AG09319 (cell line): ENCODE results near the gene PLCB1.

Experiments used
- DNase-seq: peaks from one replicate; pipeline ENCODE4 v3.0.0-alpha.2; 2010; ENCODE audit warnings: low read depth; ENCODE audit errors: extremely low read depth
- TF ChIP-seq, protein P1 (sequence below): IDR thresholded peaks from 2 replicates; pipeline ENCODE4 v1.5.1; 2011; ENCODE audit warnings: low read depth, mild to moderate bottlenecking, inconsistent platforms, low read length, moderate library complexity

The PLCB1 gene

GRCh38 chr20:8131598-8132483 lies at the start of gene PLCB1:
TSS of gene PLCB1 (plus strand) at chr20:8132266. CDS start at chr20:8132652, 386 bp downstream.
- TF ChIP-seq, protein P1, sequence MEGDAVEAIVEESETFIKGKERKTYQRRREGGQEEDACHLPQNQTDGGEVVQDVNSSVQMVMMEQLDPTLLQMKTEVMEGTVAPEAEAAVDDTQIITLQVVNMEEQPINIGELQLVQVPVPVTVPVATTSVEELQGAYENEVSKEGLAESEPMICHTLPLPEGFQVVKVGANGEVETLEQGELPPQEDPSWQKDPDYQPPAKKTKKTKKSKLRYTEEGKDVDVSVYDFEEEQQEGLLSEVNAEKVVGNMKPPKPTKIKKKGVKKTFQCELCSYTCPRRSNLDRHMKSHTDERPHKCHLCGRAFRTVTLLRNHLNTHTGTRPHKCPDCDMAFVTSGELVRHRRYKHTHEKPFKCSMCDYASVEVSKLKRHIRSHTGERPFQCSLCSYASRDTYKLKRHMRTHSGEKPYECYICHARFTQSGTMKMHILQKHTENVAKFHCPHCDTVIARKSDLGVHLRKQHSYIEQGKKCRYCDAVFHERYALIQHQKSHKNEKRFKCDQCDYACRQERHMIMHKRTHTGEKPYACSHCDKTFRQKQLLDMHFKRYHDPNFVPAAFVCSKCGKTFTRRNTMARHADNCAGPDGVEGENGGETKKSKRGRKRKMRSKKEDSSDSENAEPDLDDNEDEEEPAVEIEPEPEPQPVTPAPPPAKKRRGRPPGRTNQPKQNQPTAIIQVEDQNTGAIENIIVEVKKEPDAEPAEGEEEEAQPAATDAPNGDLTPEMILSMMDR = peak; percentile 89
- peak; percentile 66 for DNase-seq

DNA sequence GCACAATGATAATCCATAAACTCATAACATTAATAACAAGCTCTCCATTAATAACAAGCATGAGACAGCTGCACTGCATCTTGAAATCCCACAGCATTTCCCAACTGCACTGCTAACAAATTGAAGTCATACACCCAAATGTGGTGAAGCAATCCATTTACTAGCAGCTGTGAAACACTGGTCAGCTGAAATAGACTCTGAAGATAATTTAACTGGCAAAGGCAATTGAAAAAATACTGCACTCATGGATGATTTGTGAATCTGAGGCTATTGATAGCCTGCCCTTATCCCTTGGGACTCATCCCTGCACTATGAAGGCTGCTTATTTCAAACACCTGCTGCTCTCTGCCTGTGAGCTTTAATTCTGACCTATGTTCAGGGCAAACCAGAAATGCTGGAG lies 49.1 kb upstream of the PLCB1 start:
- TF ChIP-seq, protein P1 = no peak
- no peak for DNase-seq

DNA sequence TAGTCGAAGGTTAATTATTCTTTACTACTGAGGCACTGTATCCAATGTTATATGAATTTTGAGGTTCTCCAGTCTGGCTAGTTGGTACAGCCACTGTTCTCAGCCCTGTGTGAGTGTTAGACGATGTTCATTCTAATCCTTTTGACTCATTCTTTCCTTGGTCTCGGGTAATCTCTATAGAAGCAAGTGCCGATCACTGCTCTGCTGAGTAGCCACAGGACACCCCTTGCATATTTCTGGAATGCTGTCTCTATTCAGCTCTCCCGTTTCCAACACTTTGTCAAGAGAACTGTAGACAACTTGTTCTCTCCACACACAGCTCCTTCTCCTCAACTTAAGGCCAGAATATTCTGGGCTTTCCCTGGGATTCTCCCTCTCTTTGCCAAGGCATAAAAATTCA lies 42.4 kb upstream of the PLCB1 start:
- no peak for DNase-seq
- TF ChIP-seq, protein P1 = no peak

DNA sequence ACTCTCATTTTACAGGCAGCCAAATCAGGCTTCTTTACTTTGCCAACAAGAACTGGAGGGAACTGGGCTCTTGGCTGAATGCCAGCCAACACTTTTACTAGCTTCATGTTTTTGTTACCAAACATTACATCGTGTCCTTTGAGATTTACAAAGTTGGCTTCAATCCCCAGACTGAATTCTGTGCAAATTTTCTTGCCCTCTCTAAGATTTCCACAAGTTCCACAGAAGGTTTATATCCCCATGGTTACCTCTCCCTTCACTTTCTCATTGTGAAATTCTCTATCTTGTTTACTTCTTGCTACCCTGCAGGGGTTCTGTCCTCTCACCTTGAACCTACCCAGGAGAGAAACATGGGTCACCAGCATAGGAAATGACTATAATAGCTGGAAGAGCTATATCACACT lies 37.6 kb upstream of the PLCB1 start:
- TF ChIP-seq, protein P1 = no peak
- no peak for DNase-seq

- DNase-seq = no peak
- TF ChIP-seq, protein P1 = no peak
These were observed 37.2 kb upstream of the PLCB1 start for GRCh38 chr20:8094850-8095249.

GRCh38 chr20:8095648-8096572 lies 36.2 kb upstream of the PLCB1 start:
- no peak for DNase-seq
- TF ChIP-seq, protein P1 = no peak

- TF ChIP-seq, protein P1 = no peak
- no peak for DNase-seq
These were observed 34.8 kb upstream of the PLCB1 start for GRCh38 chr20:8097307-8097706.
